SJCRH30 (cell line): Measurements from ENCODE around the gene COPB1. TPM values are rescaled to one million over a fixed set of nuclear protein-coding genes. Genes with fewer than 3 reads are reported as not detected.

Source experiments
- total RNA-seq: library from RNA; depleted of rRNA; stranded (reverse); fragments of >200 nt; shearing (Covaris generic); gene quantifications from 2 replicates; pipeline ENCODE4 v1.2.3, GENCODE V29; 2014; rRNA removed

COPB1 gene
- total RNA-seq, 1 experiment from 2014 or later: 195 TPM

Other genes starting within 250 kb of the COPB1 start
- gene RRAS2, start 140.6 kb downstream of the COPB1 start, total RNA-seq: 87.6 and 93.0 TPM in 2 replicates
- gene PSMA1, start 20.6 kb upstream of the COPB1 start, total RNA-seq: 303 and 320 TPM in 2 replicates
- 23.5 and 26.0 TPM in 2 replicates for gene PDE3B, start 144.0 kb upstream of the COPB1 start, total RNA-seq